Fibroblast of villous mesenchyme (primary cell): ENCODE measurements around the gene BTBD19. TPM values are rescaled to one million over a fixed set of nuclear protein-coding genes. Genes with fewer than 3 reads are reported as not detected.

ENCODE experiments used
- DNase-seq: peaks from one replicate; pipeline ENCODE4 v3.0.0-alpha.2; 2010; ENCODE audit warnings: low read depth
- H3K4me3 ChIP-seq: 2 replicates; pipeline ENCODE4 v1.5.1; 2011; ENCODE audit warnings: low read depth, mild to moderate bottlenecking, low read length
- CTCF ChIP-seq: IDR thresholded peaks from 2 replicates; pipeline ENCODE4 v1.5.1; 2012; ENCODE audit warnings: low read depth, mild to moderate bottlenecking, low read length; ENCODE audit not compliant: insufficient read depth
- total RNA-seq: library from RNA; depleted of rRNA; stranded (reverse); fragments of >200 nt; gene quantifications from 2 replicates; pipeline ENCODE4 v1.2.3, GENCODE V29; 2012

The BTBD19 gene
- total RNA-seq, 1 donor: 13.0 TPM

GRCh38 chr1:44827197-44828002 lies 19.1 kb downstream of the BTBD19 start:
- TF ChIP-seq CTCF: no peak
- no peak for DNase-seq
- no peak overlapping the region for H3K4me3 ChIP-seq

- no peak overlapping the region for H3K4me3 ChIP-seq
- TF ChIP-seq CTCF: no peak
- no peak for DNase-seq
Measured at GRCh38 chr1:44828003-44828651, 19.8 kb downstream of the BTBD19 start.

GRCh38 chr1:44828841-44829440 lies 20.6 kb downstream of the BTBD19 start:
- no peak for DNase-seq
- TF ChIP-seq CTCF: no peak

GRCh38 chr1:44829506-44830384 lies 21.4 kb downstream of the BTBD19 start:
- no peak for TF ChIP-seq CTCF
- no peak for DNase-seq
- H3K4me3 ChIP-seq: no peak overlapping the region

More at GRCh38 chr1:44828841-44829440, 20.6 kb downstream of the BTBD19 start:
- H3K4me3 ChIP-seq: no peak overlapping the region

- H3K4me3 ChIP-seq: no peak overlapping the region
- DNase-seq: no peak
- no peak for TF ChIP-seq CTCF
Measured at GRCh38 chr1:44830900-44831304, 22.6 kb downstream of the BTBD19 start.

GRCh38 chr1:44831516-44831915 lies 23.2 kb downstream of the BTBD19 start:
- no peak overlapping the region for H3K4me3 ChIP-seq
- no peak for DNase-seq
- TF ChIP-seq CTCF: no peak
